ENCODE results near the gene C1orf94. TPM values are rescaled to one million over a fixed set of nuclear protein-coding genes. Genes with fewer than 3 reads are reported as not detected.

The C1orf94 gene, protein sequence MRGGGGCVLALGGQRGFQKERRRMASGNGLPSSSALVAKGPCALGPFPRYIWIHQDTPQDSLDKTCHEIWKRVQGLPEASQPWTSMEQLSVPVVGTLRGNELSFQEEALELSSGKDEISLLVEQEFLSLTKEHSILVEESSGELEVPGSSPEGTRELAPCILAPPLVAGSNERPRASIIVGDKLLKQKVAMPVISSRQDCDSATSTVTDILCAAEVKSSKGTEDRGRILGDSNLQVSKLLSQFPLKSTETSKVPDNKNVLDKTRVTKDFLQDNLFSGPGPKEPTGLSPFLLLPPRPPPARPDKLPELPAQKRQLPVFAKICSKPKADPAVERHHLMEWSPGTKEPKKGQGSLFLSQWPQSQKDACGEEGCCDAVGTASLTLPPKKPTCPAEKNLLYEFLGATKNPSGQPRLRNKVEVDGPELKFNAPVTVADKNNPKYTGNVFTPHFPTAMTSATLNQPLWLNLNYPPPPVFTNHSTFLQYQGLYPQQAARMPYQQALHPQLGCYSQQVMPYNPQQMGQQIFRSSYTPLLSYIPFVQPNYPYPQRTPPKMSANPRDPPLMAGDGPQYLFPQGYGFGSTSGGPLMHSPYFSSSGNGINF
- not detected in 2 replicates for total RNA-seq
- long read RNA-seq, result 0 reads

DNA sequence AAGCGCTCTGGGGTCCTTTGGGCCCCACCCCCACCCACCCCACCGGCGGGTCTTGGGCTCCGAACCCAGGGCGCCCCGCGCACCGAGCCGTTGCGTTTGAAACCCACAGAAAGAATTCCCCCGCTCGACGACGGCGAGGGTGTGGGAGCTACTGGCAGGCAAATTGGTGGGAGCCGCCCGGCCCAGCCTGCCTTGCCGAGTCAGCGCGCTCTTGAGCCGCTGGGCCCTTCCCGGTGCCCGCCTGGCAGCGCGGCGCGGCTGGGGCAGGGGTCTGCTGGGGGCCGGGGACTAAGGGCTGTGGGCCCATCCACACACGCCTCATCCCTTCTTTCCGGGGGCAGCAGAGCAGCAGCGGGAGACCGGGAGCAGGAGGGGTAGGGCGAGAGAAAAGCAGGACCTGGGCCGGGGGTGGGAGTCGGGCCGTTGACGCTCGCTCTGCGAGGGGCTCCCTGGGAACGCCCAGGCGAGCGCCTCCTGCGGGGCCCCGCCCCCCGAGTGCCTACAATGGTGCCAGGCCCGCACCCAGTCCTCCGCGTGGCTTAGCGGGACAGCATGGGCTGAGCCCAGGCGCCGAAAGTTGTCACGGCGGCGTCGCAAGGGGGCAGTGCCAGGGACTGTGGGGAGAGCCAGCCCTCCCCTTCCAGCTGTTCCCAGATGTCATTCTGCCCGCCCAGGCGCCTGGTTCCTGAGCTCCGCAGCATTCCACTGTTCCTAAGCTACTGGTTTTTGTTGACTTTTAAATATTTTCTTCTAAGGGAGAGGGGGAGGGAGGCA lies at the start of gene C1orf94:
Gene C1orf94, plus strand, starts transcription at position 78 of the 774 bp plus-strand sequence. CDS start 883 bp downstream, outside the sequence.
- Mint-ChIP-seq H3K27ac (ENCODE audit: unreplicated experiment) (no peak within 1 kb of the TSS), H3K27me3 (ENCODE audit: unreplicated experiment) (no peaks in the 10 kb centered on the region), H3K4me3 (ENCODE audit: unreplicated experiment) (no peak within 1 kb of the TSS), H3K36me3 (ENCODE audit: unreplicated experiment) (no peaks in the 10 kb centered on the region), H3K4me1 (ENCODE audit: unreplicated experiment) (no peaks in the 10 kb centered on the region), H3K9me3 (ENCODE audit: unreplicated experiment) (no peaks in the 10 kb centered on the region)
- DNase-seq (ENCODE audit: extremely low spot score, unreplicated experiment), result no peak
- TF ChIP-seq CTCF (IDR thresholded peaks at IDR 0.05), result no peak

DNA sequence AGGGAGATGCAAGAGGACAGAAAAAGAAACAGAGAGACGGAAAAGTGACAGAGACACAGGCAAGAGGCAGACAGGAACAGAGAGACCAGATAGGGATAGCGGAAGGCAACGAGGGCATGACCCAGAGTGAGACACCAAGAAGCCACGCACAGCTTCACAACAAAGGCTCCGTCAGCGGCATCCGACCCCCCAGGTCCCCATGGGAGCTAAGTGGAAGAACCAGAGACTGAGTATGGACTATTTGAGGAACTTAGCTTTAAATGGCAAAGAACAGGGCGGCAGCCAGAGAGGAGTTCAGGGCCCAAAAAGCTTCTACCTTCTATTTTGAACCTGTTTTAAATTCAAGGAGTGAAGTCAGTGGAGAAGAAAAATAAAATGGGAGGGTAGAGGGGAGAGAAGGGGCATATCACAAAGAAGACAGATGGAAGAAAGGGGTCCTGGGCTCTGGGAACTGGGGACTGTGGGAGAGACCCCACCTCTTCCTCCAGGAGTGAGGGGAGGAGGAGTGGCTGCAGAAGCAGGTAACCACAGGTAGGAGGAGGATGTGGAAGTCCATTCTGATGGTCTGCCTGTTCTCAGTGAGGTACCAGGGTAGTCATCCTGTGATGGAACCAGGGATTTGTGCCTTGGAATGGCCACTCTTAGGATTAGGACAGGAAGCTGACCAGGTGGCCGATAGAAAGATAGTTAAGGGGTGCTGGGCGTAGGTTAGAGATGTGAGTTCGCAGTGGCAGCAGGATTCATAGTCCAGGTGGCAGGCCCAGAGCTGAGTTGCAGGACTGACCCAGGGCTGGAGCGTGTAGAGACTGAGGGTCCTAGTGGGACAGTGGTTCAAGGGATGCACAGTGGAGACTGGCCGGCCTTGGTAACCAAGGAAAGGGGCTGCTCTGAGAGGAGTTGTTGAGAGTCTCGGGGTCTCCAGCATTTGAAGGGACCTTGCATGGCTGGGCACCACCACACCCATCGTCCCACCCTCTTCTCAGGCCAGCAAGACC lies 49.4 kb upstream of the C1orf94 start:
- Mint-ChIP-seq H3K36me3 (ENCODE audit: unreplicated experiment) (no peaks in the 10 kb centered on the region), H3K9me3 (ENCODE audit: unreplicated experiment) (peaks cover 37% of the 10 kb centered on the region), H3K4me1 (ENCODE audit: unreplicated experiment) (no peaks in the 10 kb centered on the region), H3K27ac (ENCODE audit: unreplicated experiment) (no peak overlapping the region), H3K4me3 (ENCODE audit: unreplicated experiment) (no peak overlapping the region), H3K27me3 (ENCODE audit: unreplicated experiment) (no peaks in the 10 kb centered on the region)
- no peak for TF ChIP-seq CTCF (IDR thresholded peaks at IDR 0.05)
- DNase-seq (ENCODE audit: extremely low spot score, unreplicated experiment), result peak; percentile 66

GRCh38 chr1:34128186-34128889 lies 48.4 kb upstream of the C1orf94 start:
- Mint-ChIP-seq H3K36me3 (ENCODE audit: unreplicated experiment) (no peaks in the 10 kb centered on the region), H3K9me3 (ENCODE audit: unreplicated experiment) (peaks cover 37% of the 10 kb centered on the region), H3K4me3 (ENCODE audit: unreplicated experiment) (no peak overlapping the region), H3K4me1 (ENCODE audit: unreplicated experiment) (no peaks in the 10 kb centered on the region), H3K27me3 (ENCODE audit: unreplicated experiment) (no peaks in the 10 kb centered on the region), H3K27ac (ENCODE audit: unreplicated experiment) (no peak overlapping the region)
- DNase-seq (ENCODE audit: extremely low spot score, unreplicated experiment), result peak; percentile 70
- no peak for TF ChIP-seq CTCF (IDR thresholded peaks at IDR 0.05)

DNA sequence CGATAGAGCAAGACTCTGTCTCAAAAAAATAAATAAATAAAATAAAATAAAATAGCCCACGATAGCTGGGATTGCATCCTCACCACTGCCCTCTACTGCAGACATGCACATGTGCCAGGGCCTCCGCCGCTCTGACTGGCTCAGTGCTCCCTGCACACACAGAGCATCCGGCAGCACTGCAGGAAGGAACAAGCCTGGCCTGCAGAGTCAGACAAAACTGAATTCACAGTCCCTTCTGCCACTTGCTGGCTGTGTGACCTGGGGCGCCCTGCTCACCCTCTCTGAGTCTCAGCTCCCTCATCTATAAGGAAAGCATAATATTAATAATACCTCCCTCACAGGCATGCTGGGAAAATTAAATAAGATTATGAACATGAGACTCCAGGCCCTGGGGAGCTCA lies 47.1 kb upstream of the C1orf94 start:
- Mint-ChIP-seq H3K9me3 (ENCODE audit: unreplicated experiment) (peaks cover 30% of the 10 kb centered on the region), H3K27me3 (ENCODE audit: unreplicated experiment) (no peaks in the 10 kb centered on the region), H3K4me3 (ENCODE audit: unreplicated experiment) (no peak overlapping the region), H3K36me3 (ENCODE audit: unreplicated experiment) (no peaks in the 10 kb centered on the region), H3K27ac (ENCODE audit: unreplicated experiment) (no peak overlapping the region), H3K4me1 (ENCODE audit: unreplicated experiment) (no peaks in the 10 kb centered on the region)
- peak; percentile 65 for DNase-seq (ENCODE audit: extremely low spot score, unreplicated experiment)
- no peak for TF ChIP-seq CTCF (IDR thresholded peaks at IDR 0.05)

Data from osteocyte (in vitro differentiated cells).